ENCODE results near the gene ZDHHC1. TPM values are rescaled to one million over a fixed set of nuclear protein-coding genes. Genes with fewer than 3 reads are reported as not detected.
"Not testable (repeated sequence)": the region's sequence is repeated elsewhere in the genome, so short reads cannot be mapped to it uniquely, and the experiment has no call there.

ZDHHC1 gene
- total RNA-seq, 1 donor from 2014 or later = 18.9 TPM

DNA sequence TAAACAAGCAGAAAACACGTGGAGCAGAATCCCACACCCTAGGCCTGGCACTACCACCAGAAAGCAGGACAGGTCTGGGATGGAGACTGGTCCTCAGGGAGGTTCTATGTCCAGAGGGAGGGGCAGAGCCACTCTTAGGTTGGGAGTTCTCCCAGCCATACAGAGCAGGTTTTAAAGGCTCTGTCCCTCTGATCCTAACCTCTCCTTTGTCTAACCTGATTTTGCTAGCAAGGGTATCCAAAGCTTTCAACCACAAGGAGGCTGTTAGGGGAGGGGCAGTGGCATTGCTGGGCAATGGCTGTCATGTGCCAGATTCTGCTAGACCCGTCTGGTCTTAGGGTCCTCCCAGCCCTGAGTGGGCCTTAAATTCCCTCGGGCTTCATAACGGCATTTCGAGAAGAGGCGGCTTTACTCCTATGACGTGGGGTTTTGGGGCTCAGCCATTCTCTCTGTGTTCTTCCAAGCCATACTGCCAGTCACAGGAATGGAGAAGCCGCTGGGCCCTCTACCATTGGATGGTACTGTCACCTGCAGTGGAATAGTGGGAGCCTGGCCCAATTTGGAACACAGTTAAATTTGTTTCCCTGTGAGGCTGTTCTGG is 28.7 kb downstream of the ZDHHC1 start:
- TF ChIP-seq, protein P1, sequence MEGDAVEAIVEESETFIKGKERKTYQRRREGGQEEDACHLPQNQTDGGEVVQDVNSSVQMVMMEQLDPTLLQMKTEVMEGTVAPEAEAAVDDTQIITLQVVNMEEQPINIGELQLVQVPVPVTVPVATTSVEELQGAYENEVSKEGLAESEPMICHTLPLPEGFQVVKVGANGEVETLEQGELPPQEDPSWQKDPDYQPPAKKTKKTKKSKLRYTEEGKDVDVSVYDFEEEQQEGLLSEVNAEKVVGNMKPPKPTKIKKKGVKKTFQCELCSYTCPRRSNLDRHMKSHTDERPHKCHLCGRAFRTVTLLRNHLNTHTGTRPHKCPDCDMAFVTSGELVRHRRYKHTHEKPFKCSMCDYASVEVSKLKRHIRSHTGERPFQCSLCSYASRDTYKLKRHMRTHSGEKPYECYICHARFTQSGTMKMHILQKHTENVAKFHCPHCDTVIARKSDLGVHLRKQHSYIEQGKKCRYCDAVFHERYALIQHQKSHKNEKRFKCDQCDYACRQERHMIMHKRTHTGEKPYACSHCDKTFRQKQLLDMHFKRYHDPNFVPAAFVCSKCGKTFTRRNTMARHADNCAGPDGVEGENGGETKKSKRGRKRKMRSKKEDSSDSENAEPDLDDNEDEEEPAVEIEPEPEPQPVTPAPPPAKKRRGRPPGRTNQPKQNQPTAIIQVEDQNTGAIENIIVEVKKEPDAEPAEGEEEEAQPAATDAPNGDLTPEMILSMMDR (IDR thresholded peaks at IDR 0.05) = no peak
- intact Hi-C loops (cut with DNase I) = no loop called here

DNA sequence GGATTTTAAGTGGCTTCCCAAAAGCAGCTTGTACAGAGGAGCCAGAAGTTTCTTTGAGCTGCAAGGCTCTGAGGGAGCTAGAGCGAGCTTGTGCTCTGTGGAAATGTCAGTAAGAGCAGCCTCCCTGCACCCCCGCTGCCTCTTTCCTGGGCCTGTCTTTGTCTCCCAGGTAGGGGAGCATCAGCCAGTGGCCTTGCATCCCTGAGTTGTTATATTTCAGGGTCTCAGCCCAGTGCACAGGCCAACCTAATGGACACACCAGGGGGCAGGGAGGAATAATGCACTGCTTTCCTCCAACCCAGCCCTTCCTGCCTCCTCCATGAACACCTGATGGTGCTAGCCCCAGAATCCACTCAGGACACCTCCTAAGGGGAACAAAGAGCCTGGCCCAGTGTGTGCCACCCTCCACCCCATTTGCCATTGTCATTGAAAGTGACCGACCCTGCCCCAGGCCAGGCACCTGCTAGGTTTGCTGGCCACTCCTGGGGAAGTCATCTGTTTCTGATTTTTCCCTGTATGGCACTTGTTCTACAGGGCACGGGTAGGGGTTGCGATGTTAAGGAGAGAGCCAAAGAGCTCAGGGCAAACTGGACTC is 29.3 kb downstream of the ZDHHC1 start:
- intact Hi-C loops (cut with DNase I) = no loop called here
- ATAC-seq (no peak), DNase-seq (no peak)
- TF ChIP-seq, protein P1 (IDR thresholded peaks at IDR 0.05) = no peak
- Histone ChIP-seq H3K27ac (no peak overlapping the region), H3K36me3 (peaks cover 4% of the 10 kb centered on the region), H3K4me1 (peaks cover 27% of the 10 kb centered on the region), H3K27me3 (ENCODE audit: low read depth) (no peaks in the 10 kb centered on the region), H3K4me3 (no peak overlapping the region), H3K9me3 (no peaks in the 10 kb centered on the region)

More for the DNA sequence above, 28.7 kb downstream of the ZDHHC1 start:
- Histone ChIP-seq H3K27me3 (ENCODE audit: low read depth) (peaks cover 1% of the 10 kb centered on the region), H3K9me3 (no peaks in the 10 kb centered on the region), H3K36me3 (peaks cover 4% of the 10 kb centered on the region), H3K4me1 (peaks cover 33% of the 10 kb centered on the region), H3K4me3 (no peak overlapping the region), H3K27ac (no peak overlapping the region)
- DNase-seq (no peak), ATAC-seq (no peak)

DNA sequence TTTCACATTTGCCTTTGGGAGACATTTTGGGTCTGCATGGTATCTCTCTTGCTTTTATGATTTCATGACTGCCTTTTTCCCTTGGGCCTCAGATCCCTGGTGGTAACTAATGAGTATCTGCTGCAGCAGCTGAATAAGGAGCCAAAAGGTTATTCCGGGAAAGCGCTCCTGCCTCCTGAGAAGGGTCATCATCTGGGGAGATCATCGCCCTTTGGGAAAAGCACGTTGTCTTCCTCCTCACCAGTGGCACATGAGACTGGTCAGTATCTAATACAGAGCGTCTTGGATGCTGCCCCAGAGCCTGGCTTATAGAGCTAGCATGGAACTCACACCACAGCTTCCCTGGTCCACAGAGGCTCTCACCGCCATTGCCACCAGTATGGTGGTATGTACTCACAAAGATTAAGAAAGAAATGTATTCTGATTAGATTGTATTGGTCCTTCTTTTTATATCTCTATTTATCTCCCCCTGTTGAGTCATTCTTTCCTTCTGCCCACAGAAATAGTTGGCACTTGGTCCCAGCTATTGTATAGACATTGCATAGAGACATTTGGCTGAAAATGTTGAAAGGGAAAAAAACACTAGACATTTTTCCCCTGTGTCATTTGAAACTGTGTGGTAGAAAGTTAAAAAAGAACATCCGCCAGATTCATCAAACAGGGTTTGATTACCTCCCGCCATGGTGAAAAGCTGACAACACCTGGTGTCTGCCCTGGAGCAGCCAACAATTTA is 31.3 kb downstream of the ZDHHC1 start:
- Histone ChIP-seq H3K27ac (no peak overlapping the region), H3K4me1 (peaks cover 8% of the 10 kb centered on the region), H3K27me3 (ENCODE audit: low read depth) (no peaks in the 10 kb centered on the region), H3K36me3 (peaks cover 4% of the 10 kb centered on the region), H3K9me3 (no peaks in the 10 kb centered on the region), H3K4me3 (no peak overlapping the region)
- intact Hi-C loops (cut with DNase I) = no loop called here
- DNase-seq (no peak), ATAC-seq (no peak)
- TF ChIP-seq, protein P1 (IDR thresholded peaks at IDR 0.05) = no peak

DNA sequence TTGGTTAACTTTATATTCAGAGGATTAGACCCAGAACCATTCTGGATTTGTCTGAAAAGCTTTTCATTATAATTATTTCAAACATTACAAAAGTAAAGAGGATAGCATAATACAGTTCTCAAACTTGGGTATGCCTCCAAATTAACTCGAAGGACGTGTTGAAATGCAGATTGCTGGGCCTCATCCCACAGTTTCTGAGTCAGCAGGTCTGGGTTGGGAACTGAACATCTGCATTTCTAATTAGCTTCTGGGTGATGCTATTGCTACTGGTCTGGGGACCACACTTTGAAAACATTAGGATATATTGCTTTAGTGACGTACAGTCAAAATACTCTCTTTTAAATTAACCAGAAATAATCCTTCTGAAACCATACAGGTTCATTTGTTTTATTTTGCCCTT is 33.0 kb downstream of the ZDHHC1 start:
- Histone ChIP-seq H3K27me3 (ENCODE audit: low read depth) (no peaks in the 10 kb centered on the region), H3K4me3 (no peak overlapping the region), H3K36me3 (peaks cover 4% of the 10 kb centered on the region), H3K27ac (no peak overlapping the region), H3K9me3 (no peaks in the 10 kb centered on the region), H3K4me1 (no peaks in the 10 kb centered on the region)
- no peak for DNase-seq
- TF ChIP-seq, protein P1 (IDR thresholded peaks at IDR 0.05) = no peak
- no peak for ATAC-seq
- intact Hi-C loops (cut with DNase I) = no loop called here

DNA sequence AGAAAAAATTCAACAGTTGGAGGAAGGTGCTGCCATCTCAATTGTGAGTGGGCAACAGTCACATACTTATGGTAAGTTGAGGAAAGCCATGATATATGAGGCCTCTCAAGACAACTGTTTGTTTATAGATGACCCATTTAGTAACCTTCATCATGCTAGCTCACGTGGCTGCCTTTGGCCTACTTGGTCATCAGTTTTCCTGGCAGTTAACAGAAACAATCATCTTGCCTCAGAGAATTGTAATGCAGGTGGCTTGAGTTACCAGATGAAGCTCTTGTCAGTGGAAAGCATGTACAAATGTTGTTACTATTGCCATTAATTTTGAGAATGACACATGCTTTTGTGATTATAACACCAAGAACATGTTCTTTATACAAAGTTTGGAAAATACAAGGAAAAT is 37.6 kb downstream of the ZDHHC1 start:
- Histone ChIP-seq H3K4me3 (no peak overlapping the region), H3K9me3 (no peaks in the 10 kb centered on the region), H3K4me1 (no peaks in the 10 kb centered on the region), H3K27ac (no peak overlapping the region), H3K27me3 (ENCODE audit: low read depth) (no peaks in the 10 kb centered on the region), H3K36me3 (no peaks in the 10 kb centered on the region)
- TF ChIP-seq, protein P1 (IDR thresholded peaks at IDR 0.05) = no peak
- DNase-seq (no peak), ATAC-seq (no peak)
- intact Hi-C loops (cut with DNase I) = no loop called here

DNA sequence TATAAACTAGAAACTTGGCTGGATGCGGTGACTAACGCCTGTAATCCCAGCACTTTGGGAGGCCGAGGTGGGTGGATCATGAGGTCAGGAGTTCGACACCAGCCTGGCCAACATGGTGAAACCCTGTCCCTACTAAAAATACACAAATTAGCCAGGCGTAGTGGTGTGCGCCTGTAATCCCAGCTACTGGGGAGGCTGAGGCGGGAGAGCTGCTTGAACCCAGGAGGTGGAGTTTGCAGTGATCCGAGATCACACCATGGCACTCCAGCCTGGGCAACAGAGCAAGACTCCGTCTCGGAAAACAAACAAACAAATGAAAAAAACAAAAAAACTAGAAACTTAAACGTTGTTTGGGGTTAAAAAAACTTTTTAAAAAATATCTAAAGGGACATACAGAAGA is 40.3 kb downstream of the ZDHHC1 start:
- ATAC-seq; intact Hi-C loops (cut with DNase I); H3K27ac ChIP-seq; H3K36me3 ChIP-seq; H3K4me1 ChIP-seq; H3K9me3 ChIP-seq; H3K27me3 ChIP-seq (ENCODE audit: low read depth); H3K4me3 ChIP-seq; DNase-seq: not testable (repeated sequence)
